GM21529 (cell line): ENCODE measurements around the gene RBPJ.

Experiments used
- ATAC-seq: cut with Tn5 transposase; IDR thresholded peaks from one replicate; pipeline ENCODE4 v1.9.1; 2021; ENCODE audit not compliant: unreplicated experiment

RBPJ gene

DNA sequence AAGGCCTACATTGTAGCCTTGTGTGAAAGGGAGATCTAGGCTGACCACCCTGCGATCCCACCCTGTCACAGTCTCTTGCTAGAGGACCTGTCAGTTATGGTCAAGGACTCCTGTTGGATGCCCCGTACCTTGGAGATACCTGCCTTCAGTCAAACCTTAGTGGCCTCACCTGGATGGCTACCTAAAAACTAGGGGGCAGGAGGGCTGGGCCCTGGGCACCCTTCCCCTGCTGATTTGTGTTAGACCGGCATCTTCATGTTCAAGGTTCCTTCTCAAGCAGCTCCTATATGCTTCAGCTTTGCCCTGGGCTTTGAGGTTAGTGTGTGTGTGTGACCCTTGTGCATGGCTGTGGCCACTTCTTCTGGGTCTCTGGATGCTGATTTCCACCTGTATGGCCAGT, 134.1 kb downstream of the RBPJ start:
- no peak for ATAC-seq

DNA sequence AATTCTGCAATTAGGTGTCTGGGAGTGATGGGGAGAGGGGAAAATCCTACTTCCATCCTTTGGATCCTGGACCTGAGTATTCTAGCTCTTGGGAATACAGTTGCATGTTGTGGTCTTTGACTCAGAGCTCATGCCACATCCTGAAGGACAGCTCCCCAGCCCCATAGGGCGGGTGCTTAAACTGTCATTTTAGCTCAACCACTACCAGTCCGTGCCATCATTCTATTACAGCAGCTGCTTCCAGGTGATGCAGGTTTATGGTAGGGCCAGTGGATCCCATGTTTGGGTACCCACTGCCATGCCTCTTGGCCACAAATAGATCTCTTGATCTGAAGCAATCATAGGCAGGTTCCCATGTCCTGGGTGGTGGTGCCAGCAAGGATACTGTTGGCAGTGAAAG, 134.8 kb downstream of the RBPJ start:
- no peak for ATAC-seq

DNA sequence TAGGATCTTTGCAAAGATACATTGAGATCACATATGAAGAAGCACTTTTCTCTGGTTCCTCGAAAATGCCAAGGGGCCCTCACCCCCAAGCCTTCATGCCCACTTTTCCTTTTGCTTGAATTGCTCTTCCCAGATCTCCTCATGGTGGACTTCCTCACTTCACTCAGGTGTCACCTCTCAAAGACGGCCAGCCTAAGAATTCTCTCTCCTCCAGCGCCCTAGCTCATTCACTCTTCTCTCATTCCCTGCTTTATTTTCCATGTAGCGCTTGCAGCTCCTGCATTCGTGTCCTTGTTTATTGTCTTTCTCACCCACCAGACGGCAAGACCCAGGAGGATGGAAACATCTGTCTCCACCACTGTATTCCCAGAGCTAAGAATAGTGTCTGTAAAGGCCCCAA, 136.6 kb downstream of the RBPJ start:
- no peak for ATAC-seq

DNA sequence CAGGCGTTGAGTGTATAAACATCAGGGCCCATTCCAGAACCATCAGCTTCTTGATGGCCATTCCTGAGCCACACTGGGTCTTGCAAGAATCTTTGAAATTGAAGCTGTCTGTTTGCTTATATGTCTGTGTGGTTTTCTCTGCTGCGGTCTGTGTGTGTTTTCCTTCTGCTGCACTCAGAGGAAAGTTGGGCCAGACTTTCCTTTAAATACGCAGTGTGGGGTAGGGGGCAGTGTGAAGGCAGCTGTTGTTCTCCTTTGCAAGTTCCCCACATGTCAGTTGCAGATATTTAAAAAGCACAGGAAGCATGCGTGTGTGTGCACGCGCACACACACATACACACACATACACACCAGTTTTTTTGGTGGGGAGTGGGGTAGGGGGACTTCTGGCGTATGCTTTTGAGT, 137.3 kb downstream of the RBPJ start:
- ATAC-seq: no peak

DNA sequence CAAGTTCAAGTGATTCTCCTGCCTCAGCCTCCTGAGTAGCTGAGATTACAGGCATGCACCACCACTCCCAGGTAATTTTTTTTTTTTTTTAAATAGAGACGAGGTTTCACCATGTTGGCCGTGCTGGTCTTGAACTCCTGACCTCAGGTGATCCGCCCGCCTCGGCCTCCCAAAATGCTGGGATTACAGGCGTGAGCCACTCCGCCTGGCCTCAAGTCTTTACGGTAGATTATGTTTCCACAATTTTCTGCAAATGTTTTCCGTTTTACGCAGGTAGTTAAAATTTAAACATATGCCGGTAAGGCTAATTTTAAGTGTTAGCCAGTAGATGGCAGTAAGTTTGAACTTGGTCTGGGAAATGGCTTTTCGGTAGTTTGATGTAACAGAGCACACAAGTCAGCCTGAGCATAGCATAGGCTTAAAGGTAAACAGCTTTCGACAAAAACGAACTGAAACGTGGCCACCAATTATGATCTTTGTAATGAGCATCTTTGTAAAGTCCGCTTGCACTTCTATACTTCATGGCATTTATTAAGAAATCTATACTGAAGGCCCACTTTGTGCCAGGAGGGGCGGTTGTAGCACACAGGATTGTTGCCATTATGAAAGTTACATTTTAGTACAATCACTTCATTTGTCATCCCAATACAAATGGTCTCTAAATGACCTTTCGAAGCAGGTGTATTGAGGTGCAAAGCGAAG, 138.4 kb downstream of the RBPJ start:
- no peak for ATAC-seq

DNA sequence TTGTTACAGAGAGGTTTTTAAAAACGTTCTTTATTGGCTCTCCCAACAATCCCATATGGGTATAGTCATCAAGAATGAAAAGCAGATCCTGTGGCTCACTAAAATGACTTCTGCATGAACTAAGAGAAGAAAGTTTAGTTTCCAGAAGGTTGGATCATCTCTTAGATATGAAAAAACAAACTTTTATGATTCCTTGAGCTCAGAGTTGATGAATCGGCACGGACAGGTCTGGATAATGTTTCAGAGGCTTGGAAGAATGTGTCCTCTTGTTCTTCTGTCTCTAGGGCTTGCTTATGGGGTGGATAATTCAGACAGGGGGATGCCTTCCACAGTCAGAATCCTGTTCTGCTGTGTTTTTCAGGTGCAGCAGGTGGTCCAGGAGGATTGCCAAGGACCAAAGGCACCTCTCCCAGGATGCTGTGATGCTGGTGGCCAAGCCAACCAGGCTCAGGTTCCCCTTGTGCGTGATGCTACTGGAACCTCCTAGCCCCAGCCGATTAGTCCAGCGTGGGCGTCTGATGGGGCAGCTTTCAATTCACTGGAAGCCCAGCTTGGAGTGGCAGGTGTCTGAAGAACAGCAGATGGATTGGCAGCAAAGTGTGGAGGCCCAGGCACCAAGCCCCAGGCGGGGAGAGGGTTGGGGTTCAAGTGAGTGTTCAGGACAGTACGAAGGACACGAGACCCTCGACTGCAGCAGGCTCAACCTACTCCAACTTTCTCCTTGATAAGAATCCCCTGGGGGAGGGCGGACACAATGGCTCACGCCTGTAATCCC, 139.1 kb downstream of the RBPJ start:
- ATAC-seq: no peak

DNA sequence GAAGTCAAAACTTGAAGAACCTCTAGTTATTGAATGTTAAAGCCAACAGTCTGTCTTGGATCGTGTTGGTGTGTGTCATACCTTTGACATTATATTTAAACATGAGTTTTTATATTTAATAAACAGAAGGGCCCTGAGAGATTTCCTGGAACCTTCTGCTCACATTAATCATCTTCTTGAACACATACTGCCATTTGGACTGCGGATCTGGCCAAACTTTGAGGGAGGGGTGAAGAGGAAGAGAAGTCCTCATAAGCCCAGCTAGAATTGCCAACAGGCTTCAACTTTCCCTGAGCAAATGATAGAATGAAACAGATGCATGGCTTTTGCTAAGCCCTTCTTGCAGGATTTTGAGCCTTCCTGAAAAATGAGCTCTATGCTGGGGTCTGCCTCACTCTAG, 142.1 kb downstream of the RBPJ start:
- no peak for ATAC-seq

DNA sequence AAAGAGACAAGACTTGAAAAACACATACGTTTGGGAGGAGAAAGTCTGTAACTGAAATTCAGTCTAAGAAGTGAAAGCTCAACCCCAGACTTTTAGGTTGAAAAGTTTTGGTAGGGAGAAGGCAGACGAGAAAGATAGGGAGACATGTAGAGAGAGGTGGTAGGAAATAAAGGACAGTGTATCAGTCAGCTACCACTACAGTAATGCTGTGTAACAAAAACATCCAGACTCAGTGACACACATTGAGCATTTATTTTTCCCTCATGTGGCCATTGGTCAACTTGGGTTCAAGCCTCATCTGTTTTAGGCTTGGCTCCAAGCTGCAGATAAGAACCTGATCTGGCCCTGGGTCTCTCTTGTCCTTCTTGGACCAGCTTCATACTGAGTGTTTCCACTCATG, 142.6 kb downstream of the RBPJ start:
- ATAC-seq: no peak

DNA sequence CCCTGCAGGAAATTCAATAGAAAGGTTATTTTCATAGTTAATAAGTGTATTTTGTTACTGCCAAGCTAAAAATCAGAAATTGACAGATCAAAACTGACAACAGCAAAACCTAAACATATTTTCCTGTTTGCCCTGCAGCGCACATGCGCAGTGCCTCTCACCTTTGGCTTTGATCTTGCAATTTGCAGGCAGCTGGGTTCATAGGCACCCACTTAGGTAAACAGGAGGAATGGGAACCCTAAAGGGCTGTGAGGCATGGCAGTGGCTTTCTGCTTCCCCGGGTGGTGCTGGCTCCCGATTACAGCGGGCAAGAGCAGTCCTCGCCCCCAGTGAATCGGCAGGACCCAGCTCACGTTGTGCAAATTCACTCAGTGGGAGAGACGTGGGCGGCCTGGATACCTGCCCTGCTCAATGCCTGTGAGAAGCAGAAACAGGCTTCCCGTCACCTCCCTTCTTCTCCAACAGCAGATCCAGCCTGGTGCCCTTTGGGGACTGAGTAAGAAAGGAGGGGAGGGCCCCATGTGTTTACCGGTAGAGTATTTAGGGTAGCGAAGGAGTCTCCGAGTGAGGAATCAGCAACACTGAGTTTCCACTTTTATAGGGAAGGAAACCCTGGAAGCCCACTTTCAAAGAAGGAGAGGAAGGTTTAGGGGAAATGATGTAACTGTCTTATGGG, 143.7 kb downstream of the RBPJ start:
- no peak for ATAC-seq

DNA sequence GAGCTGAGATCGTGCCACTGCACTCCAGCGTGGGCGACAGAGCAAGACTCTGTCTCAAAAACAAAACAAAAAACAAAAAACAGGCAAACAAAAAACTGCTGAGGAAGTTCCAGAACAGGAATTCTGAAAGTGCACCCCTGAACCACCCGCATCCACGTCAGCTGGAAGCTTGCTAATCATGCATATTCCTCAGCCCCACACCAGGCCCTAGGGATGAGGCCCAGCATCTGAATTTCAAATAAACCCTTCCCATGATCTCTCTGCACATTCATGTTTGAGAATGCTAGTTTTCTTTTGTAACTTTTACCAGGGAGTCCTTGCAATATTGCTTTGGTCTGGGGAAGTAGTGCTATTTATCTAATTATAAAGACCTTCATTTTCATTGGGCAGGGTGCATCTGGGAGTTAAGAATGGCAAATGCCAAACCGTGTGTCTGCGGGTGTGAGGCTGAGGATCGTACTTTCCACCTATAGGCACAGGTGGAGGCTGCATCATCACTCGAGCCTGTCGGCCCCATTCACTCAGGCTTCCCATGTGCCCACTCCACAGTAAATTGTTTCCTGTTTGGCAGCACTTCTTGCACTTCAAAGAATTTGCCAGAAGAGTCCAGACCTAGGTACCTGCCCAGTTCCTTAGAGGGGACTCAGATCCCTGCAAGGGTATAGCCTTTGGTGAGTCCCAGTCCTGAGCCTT, 145.9 kb downstream of the RBPJ start:
- no peak for ATAC-seq

DNA sequence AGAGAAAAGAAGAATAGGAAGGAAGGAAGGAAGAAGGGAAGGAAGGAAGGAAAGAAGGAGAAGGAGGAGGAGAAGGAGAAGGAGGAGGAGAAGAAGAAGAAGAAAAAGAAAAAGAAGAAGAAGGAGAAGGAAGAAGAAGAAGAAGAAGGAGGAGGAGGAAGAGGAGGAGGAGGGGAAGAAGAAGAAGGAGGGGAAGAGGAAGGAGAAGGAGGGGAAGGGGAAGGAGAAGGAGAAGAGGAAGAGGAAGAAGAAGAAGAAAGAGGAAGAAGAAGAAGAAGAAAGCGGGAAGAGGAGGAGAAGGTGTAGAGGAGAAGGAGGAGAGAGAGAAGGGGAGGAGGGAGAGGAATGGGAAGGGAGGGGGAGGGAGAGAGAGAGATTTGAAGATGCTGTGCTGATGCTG, 146.9 kb downstream of the RBPJ start:
- no peak for ATAC-seq

DNA sequence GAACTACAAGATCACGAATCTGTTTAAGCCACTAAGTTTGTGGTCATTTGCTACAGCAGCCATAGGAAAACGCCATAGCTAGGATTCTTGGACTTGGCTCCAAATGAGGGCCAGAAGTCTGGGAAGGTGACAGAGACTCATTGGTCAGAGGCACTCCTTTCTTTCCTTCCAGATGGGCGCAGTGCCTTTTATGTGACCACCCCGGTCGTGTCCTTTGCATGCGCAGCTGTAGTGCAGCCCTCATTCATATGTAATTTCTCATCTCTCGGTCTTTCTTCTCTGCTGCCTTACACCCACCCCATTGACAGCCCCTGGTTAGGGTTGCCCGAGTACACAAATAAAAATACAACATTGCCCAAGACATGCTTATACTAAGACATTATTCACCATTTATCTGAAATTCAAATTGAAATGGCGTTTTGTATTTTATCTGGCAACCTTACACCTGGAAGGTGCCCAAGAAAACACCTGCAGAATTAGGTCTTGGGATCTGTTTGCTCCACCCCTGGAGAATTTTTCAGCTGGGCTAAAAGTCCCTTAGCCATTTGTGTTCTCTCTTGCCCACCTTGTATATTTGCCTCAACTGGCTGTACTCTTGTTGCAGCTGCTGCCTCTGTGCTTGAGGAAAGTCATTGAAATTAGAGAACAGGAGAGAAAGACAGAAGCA, 147.6 kb downstream of the RBPJ start:
- ATAC-seq: no peak

DNA sequence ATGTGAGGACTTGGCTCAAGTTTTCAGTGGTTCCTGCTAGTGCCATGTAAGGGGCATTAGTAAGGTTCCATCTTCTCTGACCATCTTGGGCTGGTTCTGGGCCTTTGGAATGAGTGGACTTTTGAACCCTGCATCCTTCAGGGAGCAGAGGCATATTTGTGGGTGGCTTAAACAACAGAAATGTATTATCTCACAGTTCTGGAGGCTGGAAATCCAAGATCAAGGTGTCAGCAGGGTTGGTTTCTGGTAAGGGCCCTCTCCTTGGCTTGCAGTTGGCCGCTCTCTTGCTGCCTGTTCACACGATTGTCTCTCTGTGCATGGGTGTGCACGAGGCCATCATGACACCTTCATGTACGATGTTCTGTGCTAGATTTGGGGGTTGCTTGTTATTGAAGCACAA, 148.2 kb downstream of the RBPJ start:
- no peak for ATAC-seq

DNA sequence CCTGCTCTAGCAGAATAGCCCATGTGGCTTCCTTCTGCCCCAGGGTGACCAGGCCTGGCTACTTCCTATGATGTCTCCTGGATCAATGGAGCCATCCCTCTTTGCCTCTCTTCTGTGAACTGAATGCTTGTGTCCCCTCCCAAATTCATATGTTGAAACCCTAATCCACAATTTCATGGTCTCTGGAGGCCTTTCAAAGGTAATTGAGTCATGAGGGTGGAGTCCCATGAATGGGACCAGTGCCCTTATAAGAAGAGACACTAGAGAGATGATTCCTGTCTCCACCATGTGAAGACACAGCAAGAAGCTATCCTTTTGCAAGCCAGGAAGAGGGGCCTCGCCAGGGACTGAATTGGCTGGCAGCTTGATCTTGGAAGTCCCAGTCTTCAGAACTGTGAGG, 151.1 kb downstream of the RBPJ start:
- ATAC-seq: no peak

DNA sequence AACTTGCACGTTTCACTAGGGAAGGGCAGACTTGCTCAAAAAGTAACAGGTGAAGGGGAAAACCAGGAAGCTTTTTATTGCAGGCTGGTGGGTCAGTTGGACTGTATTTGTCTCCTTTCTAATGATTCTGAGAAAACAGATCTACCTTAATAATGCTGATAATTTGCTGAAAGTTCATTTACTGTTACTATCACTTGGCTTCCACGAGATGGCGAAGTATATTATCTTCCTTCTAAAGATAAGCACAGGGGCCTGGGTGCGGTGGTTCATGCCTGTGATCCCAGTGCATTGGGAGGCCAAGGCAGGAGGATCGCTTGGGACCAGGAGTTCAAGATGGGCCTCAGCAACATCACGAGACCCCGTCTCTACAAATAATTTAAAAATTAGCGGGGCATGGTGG, 153.1 kb downstream of the RBPJ start:
- no peak for ATAC-seq

DNA sequence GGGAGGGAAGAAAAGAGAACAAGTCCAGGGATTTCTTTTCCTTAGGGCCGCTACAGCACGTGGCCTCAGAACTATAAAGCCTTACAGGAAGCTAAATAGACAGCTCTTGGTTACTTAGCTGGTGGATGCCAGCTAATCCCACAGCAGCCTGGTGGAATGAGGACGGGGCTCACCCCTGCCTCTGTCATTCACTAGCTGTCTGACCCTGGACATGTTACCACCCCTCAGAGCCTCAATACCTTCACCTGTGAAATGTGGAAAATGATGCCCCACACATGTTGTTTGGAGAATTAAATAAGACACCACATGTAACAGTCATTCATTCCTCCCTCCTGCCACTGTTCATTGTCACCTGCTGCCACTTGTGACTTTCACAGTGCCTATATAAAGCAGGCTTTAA, 153.7 kb downstream of the RBPJ start:
- no peak for ATAC-seq

DNA sequence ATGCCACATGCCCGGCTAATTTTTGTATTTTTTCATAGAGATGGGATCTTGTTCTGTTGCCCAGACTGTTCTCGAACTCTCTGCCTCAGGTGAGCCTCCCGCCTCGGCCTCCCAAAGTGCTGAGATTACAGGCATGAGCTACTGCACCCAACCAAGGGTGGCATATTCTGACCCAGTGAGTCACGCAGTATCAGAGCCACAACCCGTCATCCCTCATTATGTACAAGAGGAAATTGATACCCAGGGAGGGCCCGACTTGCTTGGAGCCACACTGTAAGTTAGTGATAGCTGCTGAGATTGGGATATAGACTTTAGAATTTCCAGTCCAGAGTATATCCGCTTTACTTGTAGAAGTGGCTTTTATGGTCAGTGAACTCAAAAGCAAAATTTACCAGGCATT, 154.9 kb downstream of the RBPJ start:
- ATAC-seq: no peak

DNA sequence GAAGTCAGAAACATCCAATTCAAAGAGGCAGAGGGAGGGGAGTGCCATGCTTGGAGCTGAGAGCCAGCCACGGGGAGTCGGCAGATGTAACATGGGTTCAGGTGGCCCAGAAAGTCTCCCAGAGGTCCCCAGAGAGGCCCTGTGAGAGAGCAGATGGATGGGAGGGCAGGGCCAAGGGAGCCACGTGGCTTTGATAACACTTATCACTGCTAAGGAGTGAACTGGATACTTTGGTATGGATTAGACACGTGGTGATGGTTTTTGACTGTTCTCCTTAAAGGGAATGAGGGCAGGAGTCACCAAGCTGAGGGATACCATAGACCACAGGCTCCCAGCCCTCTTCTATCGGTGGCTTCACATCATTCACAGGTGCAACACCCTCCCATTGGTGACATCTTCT, 155.7 kb downstream of the RBPJ start:
- no peak for ATAC-seq

DNA sequence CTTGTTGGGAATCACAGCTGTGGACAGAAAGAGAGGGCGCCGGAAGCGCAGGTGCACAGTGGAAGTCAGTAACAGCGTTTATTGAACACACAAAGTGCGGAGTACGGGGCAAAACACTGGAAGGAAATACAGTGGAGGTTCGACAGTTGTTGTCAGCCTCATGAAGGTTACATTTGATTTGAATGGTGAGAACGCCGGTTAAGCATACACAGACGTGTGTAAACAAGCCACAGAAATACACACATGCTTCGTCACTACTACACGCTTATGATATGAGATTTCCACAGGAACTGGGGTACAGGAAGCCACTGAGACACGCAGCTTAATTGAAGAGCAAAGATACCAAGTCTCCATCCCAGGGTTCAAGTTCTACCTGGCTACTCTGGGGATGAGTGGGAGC, 157.5 kb downstream of the RBPJ start:
- no peak for ATAC-seq

DNA sequence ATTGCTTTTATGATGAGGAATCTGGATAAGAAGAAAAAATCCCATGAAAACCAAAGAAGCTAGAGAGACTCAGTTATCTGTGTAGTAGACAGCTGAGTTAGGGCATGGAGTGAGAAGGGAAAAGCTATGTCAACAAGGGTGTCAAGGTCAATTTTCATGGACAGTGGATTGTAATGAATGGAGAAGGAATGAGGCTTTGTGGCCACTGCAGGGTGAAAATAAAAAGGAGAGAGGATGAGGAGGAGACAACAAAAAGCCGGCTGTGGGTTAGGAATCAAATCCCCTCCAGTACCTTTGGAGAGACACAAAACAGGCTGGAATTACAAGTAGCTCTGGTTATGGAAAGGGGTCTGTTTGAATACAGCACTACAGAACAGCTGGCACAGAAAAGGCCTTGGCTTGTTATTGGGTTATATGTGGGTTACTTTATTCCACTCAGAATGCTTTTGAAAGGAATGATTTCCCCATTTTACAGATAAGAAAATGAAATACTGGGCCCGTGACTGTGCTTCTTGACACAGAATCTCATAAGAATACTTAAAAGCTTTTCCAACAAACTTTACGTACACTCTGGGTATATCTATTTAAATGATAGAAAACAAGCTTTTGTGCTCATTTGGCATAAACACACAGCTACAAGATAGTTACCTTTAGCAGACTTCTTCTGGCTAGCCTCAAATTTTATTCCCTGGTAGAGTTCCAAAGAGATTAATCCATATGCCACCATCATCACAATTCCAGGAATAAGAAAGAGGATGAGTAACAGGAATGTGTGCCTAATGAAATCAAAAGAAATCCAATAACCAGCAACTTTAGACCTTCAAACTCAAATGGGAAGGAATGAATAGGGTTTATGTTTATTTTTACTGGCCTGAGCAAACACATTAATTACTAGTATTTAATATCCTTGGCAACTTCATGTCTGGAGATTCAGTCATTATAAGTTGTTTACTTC, 162.0 kb downstream of the RBPJ start:
- no peak for ATAC-seq
